Prostate gland (tissue), 2 donors: ENCODE results near the gene DLGAP1.

Experiments used
- CTCF ChIP-seq, 4 experiments: fragments of 200-600 bp in 2 of 4; fragments of 450-650 bp in 2 of 4; sonication (generic) in 2 of 4; IDR thresholded peaks; 1 replicate in 3 of 4; 2 replicates in 1 of 4; pipeline ENCODE4 v1.5.1; 2016 to 2019; ENCODE audit warnings: antibody characterized with exemption in 4 of 4, mild to moderate bottlenecking in 2 of 4, moderate library complexity in 2 of 4
- POLR2A ChIP-seq: fragments of 450-650 bp; IDR thresholded peaks from one replicate; pipeline ENCODE4 v1.6.1; 2016; ENCODE audit warnings: antibody characterized with exemption, mild to moderate bottlenecking

- TF ChIP-seq CTCF (IDR thresholded peaks at IDR 0.05), result no peak
- TF ChIP-seq POLR2A, result no peak
Observed at GRCh38 chr18:3814816-3815215, 640.3 kb downstream of the DLGAP1 start.
